Right lobe of liver (tissue), 6 donors: ENCODE measurements around the gene SRCAP. TPM values are rescaled to one million over a fixed set of nuclear protein-coding genes. Genes with fewer than 3 reads are reported as not detected.
"Not testable (repeated sequence)": the region's sequence is repeated elsewhere in the genome, so short reads cannot be mapped to it uniquely, and the experiment has no call there.

Source experiments
- ATAC-seq, 4 donors: fragments of 200-7000 bp; cut with Tn5 transposase; one replicate each; pipeline ENCODE4 v1.9.1; 2020; ENCODE audit warnings: mild to moderate bottlenecking in 4 of 4, moderate library complexity in 4 of 4
- DNase-seq, 3 donors: peaks; one replicate each; pipeline ENCODE4 v3.0.0-alpha.2; 2020
- H3K27ac ChIP-seq, 3 donors: fragments of 200-600 bp; one replicate each; pipeline ENCODE4 v1.8.0; 2022
- H3K27me3 ChIP-seq, 2 donors: fragments of 200-600 bp; one replicate each; pipeline ENCODE4 v1.8.0; 2022
- H3K36me3 ChIP-seq, 4 donors: fragments of 200-600 bp; sonication (generic) in 1 of 4; one replicate each; pipeline versions ENCODE4 v1.5.1 to v1.8.0; 2017 to 2022; ENCODE audit warnings: control low read depth in 1 of 4
- H3K4me1 ChIP-seq, 4 donors: fragments of 200-600 bp; sonication (generic) in 1 of 4; one replicate each; pipeline versions ENCODE4 v1.5.1 to v1.8.0; 2017 to 2022; ENCODE audit warnings: control low read depth in 1 of 4
- H3K4me3 ChIP-seq, 3 donors: fragments of 200-600 bp; one replicate each; pipeline ENCODE4 v1.8.0; 2022
- H3K9me3 ChIP-seq, 4 donors: fragments of 200-600 bp; sonication (generic) in 1 of 4; one replicate each; pipeline versions ENCODE4 v1.5.1 to v1.8.0; 2017 to 2022; ENCODE audit warnings: control low read depth in 1 of 4
- POLR2A ChIP-seq: fragments of 450-650 bp; IDR thresholded peaks from one replicate; pipeline ENCODE4 v1.6.1; 2017; ENCODE audit warnings: antibody characterized with exemption, mild to moderate bottlenecking
- WGBS: methylation state at CpG from one replicate; pipeline ENCODE4 v1.1.6; 2018; ENCODE audit warnings: low coverage, low lambda C conversion rate; ENCODE audit not compliant: insufficient coverage; ENCODE audit errors: missing lambda C conversion rate; 5-methylcytosine and 5-hydroxymethylcytosine counted together
- intact Hi-C, 2 donors: fragments of 100-400 bp; cut with DNase I; formaldehyde crosslinking; loops; one replicate each; pipeline versions ENCODE4 v1.11.2 to v1.14.1; 2022
- total RNA-seq, 6 experiments: library from RNA; depleted of rRNA in 2 of 6; stranded (reverse); fragments of >200 nt in 2 of 6; fragmentation: NEBNext Ultra II Directional in 3 of 6; extraction: Animal tissue kit (Norgen Biotek cat#: 25700) in 3 of 6; gene quantifications; one replicate each; pipeline versions ENCODE4 v1.1.0 to v1.2.4, GENCODE V29; 2016 to 2023
- TF ChIP-seq, protein P1 (sequence below), 4 donors: fragments of 200-600 bp in 3 of 4; fragments of 450-650 bp in 1 of 4; IDR thresholded peaks; one replicate each; pipeline versions ENCODE4 v1.5.1 to v1.8.0; 2016 to 2022; ENCODE audit warnings: antibody characterized with exemption in 4 of 4, mild to moderate bottlenecking in 2 of 4
- donor health status: DM: no; HTN: yes; CAD: no.
- donor health status: DM: no; HTN: no; CAD: no.
- donor health status: DM: no; HTN: no; CAD: no.
- donor health status: DM: no; HTN: yes; CAD: no.
- donor health status: DM: no; HTN: yes; CAD: no.

SRCAP gene
- total RNA-seq, 6 experiments from 2014 or later, result 12.1 to 31.3 (median 22.6) TPM

DNA sequence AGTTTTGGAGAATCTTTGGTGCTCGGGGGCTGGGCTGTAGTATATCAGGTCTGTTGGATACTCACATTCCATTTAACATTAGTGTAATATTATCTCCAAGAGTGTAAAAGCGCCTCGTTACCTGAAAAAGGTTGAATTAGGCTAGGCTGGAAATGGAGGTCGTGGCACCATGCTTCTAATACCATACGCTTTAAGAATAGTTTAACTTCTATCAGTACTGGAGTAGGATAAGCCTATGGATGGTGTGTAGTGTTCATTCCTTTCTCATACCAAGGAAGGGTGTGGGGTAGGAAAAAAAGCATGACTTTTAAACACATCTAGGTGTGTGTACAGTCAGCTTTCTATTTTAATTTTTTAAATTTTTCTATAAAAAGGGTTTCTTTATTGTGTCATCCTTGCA, 2.0 kb downstream of the SRCAP start:
- Histone ChIP-seq H3K9me3 (no peaks in the 10 kb centered on the region), H3K4me3 (no peak overlapping the region), H3K4me1 (peaks cover 0 to 21% (median 10%) of the 10 kb centered on the region in 4 donors), H3K27ac (no peak overlapping the region), H3K27me3 (no peaks in the 10 kb centered on the region), H3K36me3 (peaks cover 0 to 55% (median 39%) of the 10 kb centered on the region in 4 donors)
- TF ChIP-seq POLR2A, result no peak
- TF ChIP-seq, protein P1, sequence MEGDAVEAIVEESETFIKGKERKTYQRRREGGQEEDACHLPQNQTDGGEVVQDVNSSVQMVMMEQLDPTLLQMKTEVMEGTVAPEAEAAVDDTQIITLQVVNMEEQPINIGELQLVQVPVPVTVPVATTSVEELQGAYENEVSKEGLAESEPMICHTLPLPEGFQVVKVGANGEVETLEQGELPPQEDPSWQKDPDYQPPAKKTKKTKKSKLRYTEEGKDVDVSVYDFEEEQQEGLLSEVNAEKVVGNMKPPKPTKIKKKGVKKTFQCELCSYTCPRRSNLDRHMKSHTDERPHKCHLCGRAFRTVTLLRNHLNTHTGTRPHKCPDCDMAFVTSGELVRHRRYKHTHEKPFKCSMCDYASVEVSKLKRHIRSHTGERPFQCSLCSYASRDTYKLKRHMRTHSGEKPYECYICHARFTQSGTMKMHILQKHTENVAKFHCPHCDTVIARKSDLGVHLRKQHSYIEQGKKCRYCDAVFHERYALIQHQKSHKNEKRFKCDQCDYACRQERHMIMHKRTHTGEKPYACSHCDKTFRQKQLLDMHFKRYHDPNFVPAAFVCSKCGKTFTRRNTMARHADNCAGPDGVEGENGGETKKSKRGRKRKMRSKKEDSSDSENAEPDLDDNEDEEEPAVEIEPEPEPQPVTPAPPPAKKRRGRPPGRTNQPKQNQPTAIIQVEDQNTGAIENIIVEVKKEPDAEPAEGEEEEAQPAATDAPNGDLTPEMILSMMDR (IDR thresholded peaks at IDR 0.05), result no peak
- DNase-seq (no peak), ATAC-seq (no peak)
- intact Hi-C loops, result loop anchor here in 1 of 2 donors (10.0 kb wide), 1 partner anchor 54 kb away; no protein-coding TSS in a partner anchor
- WGBS, result 79% methylated on average over 5 of the region's 5 CpGs

DNA sequence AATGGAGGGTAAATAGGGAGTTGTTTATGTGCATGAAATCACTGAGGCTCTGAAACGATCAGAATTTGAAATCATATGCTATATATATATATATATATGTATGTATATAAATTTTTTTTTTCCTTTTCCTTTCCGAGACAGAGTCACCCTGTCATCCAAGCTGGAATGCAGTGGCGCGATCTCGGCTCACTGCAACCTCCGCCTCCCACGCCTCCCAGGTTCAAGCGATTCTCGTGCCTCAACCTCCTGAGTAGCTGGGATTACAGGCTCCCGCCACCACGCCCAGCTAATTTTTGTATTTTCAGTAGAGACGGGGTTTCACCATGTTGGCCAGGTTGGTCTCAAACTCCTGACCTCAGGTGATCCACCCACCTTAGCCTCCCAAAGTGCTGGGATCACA, 4.1 kb downstream of the SRCAP start:
- H3K27ac ChIP-seq, H3K9me3 ChIP-seq, H3K4me3 ChIP-seq, DNase-seq, ATAC-seq, H3K27me3 ChIP-seq: not testable (repeated sequence)
- Histone ChIP-seq H3K4me1 (peaks cover 0 to 17% (median 8%) of the 10 kb centered on the region in 4 donors), H3K36me3 (peaks cover 6 to 76% (median 58%) of the 10 kb centered on the region in 4 donors)
- intact Hi-C loops, result loop anchor here in 1 of 2 donors (10.0 kb wide), 1 partner anchor 52 kb away; no protein-coding TSS in a partner anchor
- 86% methylated on average over 12 of the region's 12 CpGs for WGBS

DNA sequence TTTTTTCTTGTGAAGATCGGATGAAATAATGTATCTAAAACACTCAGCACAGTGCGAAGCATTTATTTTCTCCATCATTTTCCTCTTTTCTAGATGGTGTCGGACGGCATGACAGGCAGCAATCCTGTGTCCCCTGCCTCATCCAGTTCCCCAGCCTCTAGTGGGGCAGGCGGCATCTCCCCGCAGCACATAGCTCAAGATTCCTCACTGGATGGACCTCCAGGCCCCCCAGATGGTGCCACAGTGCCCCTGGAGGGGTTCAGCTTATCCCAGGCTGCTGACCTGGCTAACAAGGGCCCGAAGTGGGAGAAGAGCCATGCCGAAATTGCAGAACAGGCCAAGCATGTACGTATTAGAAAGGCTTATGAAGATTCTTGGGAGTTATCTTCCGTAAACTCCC, 5.0 kb downstream of the SRCAP start:
- H3K27me3 ChIP-seq, result no peaks in the 10 kb centered on the region
- H3K9me3 ChIP-seq, result no peaks in the 10 kb centered on the region
- DNase-seq, result no peak
- no peak overlapping the region for H3K27ac ChIP-seq
- H3K4me3 ChIP-seq, result no peak overlapping the region
- no peak for ATAC-seq
- intact Hi-C loops, result loop anchor here in 1 of 2 donors (10.0 kb wide), 1 partner anchor 51 kb away; no protein-coding TSS in a partner anchor
- H3K4me1 ChIP-seq, result peaks cover 0 to 17% (median 8%) of the 10 kb centered on the region in 4 donors
- 92% methylated on average over 10 of the region's 10 CpGs for WGBS
- TF ChIP-seq POLR2A, result no peak
- TF ChIP-seq, protein P1 (IDR thresholded peaks at IDR 0.05), result no peak
- peaks cover 6 to 85% (median 65%) of the 10 kb centered on the region in 4 donors for H3K36me3 ChIP-seq

DNA sequence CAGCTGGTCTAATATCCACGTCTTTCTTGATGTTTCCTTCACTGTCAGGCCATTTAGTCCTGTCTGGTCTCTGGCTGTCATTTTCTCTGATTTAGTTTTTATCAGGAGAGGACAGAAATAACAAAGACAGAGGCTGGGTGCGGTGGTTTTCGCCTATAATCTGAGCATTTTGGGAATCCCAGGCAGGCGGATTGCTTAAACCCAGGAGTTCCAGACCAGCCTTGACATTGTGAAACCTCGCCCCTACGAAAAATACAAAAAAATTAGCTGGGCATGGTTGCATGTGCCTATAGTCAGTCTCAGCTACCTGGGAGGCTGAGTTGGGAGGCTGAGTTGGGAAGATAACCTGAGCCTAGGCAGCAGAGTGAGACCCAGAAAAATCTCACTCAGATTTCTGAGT, 7.1 kb downstream of the SRCAP start:
- intact Hi-C loops, result loop anchor here in 1 of 2 donors (10.0 kb wide), 1 partner anchor 49 kb away; no protein-coding TSS in a partner anchor

DNA sequence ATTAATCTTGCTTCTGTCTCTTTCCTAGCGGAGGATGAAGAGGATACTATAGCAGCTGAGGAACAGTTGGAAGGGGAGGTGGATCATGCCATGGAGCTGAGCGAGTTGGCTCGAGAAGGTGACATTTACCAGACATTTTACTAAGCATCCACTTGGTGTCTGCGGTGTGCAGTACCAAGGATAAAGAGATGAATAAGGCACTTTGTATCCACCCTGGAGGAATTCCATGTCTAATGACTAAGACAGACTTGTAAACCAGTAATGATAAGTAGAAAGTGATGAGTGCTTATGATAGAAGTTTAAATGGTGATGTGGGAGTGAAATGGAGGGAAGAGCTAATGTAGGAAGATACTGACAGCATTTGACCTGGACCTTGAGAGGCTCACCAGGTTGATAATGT, 12.0 kb downstream of the SRCAP start:
- TF ChIP-seq POLR2A, result no peak
- TF ChIP-seq, protein P1 (IDR thresholded peaks at IDR 0.05), result no peak
- 84% methylated on average over 4 of the region's 4 CpGs for WGBS
- no peak overlapping the region for H3K4me3 ChIP-seq
- no peak overlapping the region for H3K27ac ChIP-seq
- H3K9me3 ChIP-seq, result no peaks in the 10 kb centered on the region
- DNase-seq, result no peak
- H3K27me3 ChIP-seq, result no peaks in the 10 kb centered on the region
- ATAC-seq, result no peak
- intact Hi-C loops, result no loop called here
- peaks cover 30 to 100% (median 76%) of the 10 kb centered on the region in 4 donors for H3K36me3 ChIP-seq
- peaks cover 0 to 10% (median 0%) of the 10 kb centered on the region in 4 donors for H3K4me1 ChIP-seq

More for the DNA sequence above, 7.1 kb downstream of the SRCAP start:
- TF ChIP-seq, protein P1 (IDR thresholded peaks at IDR 0.05), result no peak
- no peak for TF ChIP-seq POLR2A
- H3K36me3 ChIP-seq, result peaks cover 6 to 97% (median 74%) of the 10 kb centered on the region in 4 donors
- no peaks in the 10 kb centered on the region for H3K9me3 ChIP-seq
- H3K27me3 ChIP-seq, result no peaks in the 10 kb centered on the region
- ATAC-seq, result no peak
- H3K27ac ChIP-seq, result no peak overlapping the region
- H3K4me1 ChIP-seq, result peaks cover 0 to under 1% (median 0%) of the 10 kb centered on the region in 4 donors
- no peak for DNase-seq
- H3K4me3 ChIP-seq, result no peak overlapping the region
- 92% methylated on average over 6 of the region's 6 CpGs for WGBS
